Measurements from ENCODE around the gene D2HGDH.

The D2HGDH gene

GRCh38 chr2:241734467-241735208 is at the start of gene D2HGDH:
TSS of gene D2HGDH (plus strand) at chr2:241734630. CDS start at chr2:241735225, 595 bp downstream.
- peak; percentile 83 for DNase-seq

GRCh38 chr2:241686324-241686649 is 48.1 kb upstream of the D2HGDH start:
- no peak for DNase-seq

DNA sequence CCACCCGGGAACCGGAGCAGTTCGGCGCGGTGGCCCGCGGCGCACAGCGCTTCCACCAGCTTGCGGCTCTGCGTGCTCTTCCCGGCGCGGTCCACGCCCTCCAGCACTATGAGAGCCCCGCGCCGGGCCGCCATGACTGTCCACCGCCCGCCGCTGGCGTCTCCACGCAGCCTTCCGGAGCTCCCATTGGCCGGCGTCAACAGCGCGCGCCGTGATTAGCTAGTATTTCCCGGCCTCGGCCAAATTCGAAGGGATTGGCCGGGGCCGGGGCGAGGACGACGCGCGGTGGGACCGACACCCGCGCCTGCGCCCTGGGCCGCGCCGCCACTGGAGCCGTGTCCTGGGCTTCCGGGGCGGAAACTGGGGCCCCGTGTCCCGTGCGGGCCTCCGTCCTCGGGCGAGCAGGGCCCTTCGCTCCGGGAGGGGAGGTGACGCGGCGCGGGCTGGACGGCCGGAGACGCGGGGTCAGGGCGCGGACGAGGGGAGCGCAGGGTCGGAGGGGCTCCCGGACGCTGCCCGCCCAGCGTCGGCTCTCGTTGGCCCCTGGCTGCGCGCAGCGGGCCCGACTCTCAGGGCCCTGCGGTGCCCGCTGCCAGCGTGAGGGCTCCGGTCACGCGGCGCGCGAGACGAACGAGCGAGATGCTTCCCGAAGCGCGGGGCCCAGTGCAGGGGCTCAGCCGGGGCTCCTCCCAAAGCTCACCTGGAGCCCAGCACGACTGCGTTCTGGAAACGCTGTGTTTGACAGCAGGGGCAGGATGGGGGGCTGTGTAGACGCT is 47.6 kb upstream of the D2HGDH start, which contains the start of gene DTYMK:
TSS of gene DTYMK (minus strand) at position 166 of the 776 bp plus-strand sequence. CDS start at position 134, 32 bp downstream.
- DNase-seq, result peak; percentile 96

GRCh38 chr2:241689306-241689705 is 45.1 kb upstream of the D2HGDH start:
- no peak for DNase-seq

DNA sequence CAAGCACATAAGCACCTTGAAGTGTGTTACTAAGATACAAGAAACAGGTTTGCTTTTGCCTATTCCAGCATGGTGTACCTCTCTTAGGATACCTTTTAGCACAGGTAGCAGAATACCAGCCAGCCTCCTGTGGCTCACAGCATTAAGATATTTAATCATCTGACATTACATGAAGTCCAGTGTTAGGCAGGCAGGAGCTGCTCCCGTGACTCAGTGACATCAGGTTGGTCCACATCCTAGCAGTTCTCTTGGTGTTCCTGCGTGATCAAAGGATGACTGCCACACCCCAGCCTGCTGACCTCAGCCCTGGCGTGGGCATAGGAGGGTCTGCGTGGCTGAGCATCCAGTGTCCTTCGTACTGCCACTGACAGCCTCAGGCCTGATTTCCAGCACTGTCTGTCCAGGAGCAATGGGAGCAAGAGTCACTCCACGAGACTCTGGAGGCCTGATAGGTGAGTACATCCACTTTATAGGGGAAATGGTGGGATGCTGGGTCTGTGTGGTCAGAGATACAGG is 44.2 kb upstream of the D2HGDH start:
- DNase-seq, result no peak

GRCh38 chr2:241692448-241692847 is 42.0 kb upstream of the D2HGDH start:
- DNase-seq, result no peak

GRCh38 chr2:241695651-241696050 is 38.8 kb upstream of the D2HGDH start:
- no peak for DNase-seq

DNA sequence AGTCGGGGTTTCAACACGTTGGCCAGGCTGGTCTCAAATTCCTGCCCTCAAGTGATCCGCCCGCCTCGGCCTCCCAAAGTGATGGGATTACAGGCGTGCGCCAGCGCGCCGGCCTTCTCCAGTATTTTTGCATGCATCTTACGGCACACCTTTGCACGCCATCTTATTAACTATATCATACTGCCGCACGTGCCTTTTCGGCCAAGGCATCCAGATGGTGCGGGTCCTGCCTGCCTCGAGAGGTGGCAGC is 33.4 kb upstream of the D2HGDH start:
- DNase-seq, result no peak

DNA sequence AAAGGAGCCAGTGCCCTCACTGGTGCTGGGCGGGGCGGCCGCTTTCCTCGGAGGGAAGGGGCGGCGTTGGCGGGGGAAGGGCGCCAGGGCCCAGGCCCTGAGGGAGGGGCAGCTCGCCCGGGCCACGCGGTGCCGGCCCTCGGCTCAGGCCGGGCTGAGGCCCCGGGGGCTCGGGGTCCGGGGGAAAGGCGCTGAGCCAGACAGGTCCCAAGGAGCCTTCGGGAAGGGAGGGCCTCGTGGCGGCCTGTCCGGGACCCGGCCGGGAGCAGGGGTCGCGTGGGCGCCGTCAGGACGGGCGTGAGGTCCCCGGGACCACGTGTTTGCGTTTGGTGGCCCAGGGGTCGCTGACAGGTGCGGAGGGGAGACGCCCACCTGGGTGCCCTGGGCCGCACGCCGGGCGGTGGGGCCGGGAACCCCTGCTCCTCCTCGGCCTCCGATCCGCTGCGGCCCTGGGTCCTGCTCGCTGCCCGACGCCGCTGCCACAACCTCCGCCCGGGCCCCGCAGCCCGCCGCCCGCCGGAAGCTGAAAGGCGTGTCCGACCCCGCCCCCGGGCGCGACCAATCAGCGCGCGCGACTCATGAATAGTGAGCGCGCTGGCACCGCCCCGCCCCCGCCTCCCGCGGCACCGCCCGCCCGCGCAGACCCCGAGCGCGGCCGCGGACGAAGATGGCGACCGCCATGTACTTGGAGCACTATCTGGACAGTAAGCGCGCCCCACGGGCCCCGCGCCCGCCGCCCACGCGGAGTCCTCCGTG is 32.9 kb upstream of the D2HGDH start, which contains the start of gene ING5:
TSS of gene ING5 (plus strand) at position 641 of the 756 bp plus-strand sequence. CDS start at position 668, 27 bp downstream.
- peak; percentile 91 for DNase-seq

- peak; percentile 81 for DNase-seq
Observed at GRCh38 chr2:241702155-241703031, 32.0 kb upstream of the D2HGDH start.

DNA sequence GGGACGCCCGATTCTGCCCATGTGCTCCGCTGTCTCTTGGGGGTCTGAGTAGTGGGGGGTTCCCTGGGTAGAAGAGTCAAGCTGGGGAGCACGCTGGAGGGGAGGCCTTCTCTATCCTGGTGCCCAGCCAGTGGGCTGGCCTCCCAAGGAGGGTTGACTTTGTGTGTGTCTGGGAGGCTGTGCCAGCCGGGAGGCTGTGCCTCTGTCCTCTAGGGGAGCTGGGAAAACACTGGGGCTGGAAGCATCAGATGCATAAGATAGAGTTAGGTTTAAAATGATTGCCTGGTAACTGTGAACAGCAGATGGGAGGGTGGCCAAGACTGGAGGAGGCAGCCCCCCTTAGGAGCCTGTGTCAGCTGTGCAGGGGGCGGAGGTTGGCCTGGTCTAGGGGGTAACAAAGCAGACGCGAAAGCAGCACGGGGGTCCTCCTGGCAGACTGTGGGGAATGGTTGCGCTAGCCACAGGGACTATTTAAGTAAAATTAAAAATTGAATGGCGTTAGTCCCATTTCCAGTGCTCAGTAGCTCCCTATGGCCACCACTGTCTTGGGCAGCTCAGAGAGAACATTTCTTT is 31.3 kb upstream of the D2HGDH start:
- DNase-seq, result no peak

DNA sequence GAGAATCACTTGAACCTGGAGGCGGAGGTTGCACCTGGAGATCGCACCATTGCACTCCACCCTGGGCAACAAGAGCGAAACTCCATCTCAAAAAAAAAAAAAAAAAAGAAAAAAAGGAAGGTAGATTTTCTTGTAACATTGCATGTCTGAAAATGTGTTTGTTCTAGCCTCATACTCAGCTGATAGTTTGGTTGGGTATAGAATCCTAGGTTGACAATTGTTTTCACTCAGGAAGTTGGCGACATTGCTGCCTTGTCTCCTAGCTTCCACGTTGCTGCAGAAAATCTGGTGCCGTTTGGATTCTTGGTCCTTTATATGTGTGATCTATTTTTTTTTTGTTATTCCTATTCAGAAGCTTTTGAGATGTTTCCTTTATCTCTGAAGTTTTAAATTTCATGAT is 27.9 kb upstream of the D2HGDH start:
- no peak for DNase-seq

DNA sequence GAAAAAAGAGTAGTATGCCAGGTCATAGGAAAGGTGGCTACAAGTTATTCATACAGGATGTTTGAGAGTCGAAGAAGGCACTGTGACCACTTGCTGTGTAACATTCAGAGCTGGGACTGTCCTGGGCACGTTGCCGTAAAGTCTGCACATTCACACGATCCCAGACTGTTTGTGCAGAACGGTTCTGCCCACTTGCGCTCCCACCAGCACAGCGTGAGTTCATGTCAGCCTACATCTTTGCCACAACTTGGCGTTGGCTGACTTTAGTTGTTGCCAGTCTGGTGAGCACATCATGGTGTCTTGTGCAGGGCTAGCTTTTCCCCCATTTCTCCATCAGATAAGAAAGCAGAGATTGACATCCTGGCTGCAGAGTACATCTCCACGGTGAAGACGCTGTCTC is 25.6 kb upstream of the D2HGDH start:
- DNase-seq, result no peak

- DNase-seq, result no peak
Observed at GRCh38 chr2:241719093-241719492, 15.3 kb upstream of the D2HGDH start.

DNA sequence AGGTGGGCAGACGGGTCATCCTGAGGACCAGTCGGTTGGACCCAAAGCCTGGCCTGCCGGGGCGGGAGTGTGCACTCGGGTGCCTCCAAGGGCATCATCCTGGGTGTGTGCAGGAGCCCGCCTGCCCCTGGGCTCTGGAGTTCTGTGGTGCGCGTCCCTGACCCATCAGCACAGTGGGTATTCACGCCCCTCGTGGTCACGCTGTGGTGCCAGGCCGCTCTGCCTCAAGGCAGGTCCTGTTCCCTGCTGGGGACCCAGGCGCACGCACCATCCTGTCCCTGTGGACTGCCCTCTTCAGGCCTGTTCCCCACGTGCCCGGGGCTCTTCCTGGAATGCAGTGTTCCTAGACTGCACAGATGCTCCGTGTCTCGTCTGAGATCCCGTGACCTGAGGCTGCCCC is 14.3 kb upstream of the D2HGDH start:
- no peak for DNase-seq

GRCh38 chr2:241720560-241720959 is 13.9 kb upstream of the D2HGDH start:
- DNase-seq, result no peak

- DNase-seq, result no peak
Observed at GRCh38 chr2:241721852-241722251, 12.6 kb upstream of the D2HGDH start.

DNA sequence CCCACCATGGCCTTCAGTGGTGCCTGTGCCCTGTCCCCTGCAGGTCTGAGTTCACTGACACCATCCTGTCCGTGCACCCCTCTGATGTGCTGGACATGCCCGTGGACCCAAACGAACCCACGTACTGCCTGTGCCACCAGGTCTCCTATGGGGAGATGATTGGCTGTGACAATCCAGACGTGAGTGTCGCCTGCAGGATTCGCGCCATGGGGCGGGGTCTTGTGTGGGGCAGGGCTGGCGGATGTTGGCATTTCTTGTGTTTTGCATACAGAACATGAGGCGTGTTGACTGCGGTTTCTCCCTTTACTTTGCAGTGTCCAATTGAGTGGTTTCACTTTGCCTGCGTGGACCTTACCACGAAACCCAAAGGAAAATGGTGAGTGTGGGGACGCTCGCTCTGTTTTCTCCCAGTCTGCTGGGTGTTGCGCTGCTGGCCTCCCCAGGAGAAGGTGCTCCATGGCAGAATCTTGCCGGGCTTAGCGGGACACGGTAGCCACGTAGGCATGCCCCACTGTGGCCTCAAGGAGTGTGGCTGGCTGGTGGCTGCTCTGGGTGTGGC is 11.5 kb upstream of the D2HGDH start:
- no peak for DNase-seq

GRCh38 chr2:241724259-241724974 is 10.0 kb upstream of the D2HGDH start:
- no peak for DNase-seq

DNA sequence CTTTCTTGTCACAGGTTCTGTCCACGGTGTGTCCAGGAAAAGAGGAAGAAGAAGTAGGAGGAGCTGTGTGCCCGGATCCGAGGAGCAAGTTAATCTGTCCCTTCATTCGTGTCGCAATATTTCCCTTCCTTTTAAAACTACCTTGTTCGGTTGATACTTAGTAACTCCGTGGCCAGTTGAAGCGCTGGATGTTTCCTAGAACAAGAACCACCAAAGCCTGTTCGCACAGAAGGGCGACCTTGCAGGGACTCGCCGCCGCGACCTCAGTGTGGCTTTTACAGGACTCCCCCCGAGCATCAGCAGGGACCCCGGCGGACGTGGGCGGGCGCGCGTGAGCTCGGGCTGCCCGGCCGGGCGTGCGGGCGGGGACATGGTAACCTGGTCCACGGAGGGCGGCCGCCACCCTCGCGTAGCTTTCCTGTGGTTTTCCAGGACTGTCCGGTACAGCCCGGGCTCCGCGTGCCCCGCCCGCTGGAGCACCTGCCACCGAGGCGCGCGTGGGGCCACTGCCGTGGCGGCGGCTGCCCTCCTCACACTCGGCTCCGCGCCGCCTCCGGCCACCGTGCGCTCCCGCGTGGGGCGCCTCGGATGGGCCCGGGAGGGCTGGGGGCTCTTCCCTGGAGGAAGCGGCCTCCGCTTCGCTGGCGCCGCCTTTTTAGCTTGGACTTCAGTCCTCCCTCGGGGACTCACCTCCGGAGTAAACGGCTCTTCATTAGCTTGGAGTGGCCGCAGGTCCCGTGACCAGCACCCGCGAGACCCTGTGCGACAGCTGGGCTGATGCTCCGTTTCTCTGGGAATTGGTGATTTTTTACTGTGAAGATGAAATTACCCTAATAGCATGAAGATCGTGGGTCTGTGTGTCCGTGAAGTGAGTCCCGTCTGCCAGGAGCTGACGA is 9.2 kb upstream of the D2HGDH start:
- no peak for DNase-seq

All from NCI-H774 (cell line).